SK-N-SH (cell line): Measurements from ENCODE around the gene OR51B2.

Experiments used
- CTCF ChIP-seq: fragments of 200-600 bp; sonication (generic); IDR thresholded peaks from 2 replicates; pipeline ENCODE4 v1.6.1; 2017; ENCODE audit warnings: antibody characterized with exemption, mild to moderate bottlenecking, moderate library complexity
- GATA2 ChIP-seq: sonication (generic); formaldehyde crosslinking; IDR thresholded peaks from 2 replicates; pipeline ENCODE4 v1.5.0; 2020; ENCODE audit warnings: mild to moderate bottlenecking, missing genetic modification reagents
- RAD21 ChIP-seq: IDR thresholded peaks from 2 replicates; pipeline ENCODE4 v1.6.1; 2012; ENCODE audit warnings: mild to moderate bottlenecking, low read length

GRCh38 chr11:5348551-5349194 is 24.6 kb upstream of the OR51B2 start:
- TF ChIP-seq CTCF (no peak), GATA2 (no peak), RAD21 (no peak)
